PC-3 (cell line): ENCODE measurements around the gene AKAP8L. TPM values are rescaled to one million over a fixed set of nuclear protein-coding genes. Genes with fewer than 3 reads are reported as not detected.
A peak's percentile ranks its signal among the peaks of the same experiment; 100 is the strongest.

Experiments used
- ATAC-seq: fragments of 200-7000 bp; cut with Tn5 transposase; 2 replicates; pipeline ENCODE4 v1.9.1; 2020; ENCODE audit warnings: mild to moderate bottlenecking, moderate library complexity
- BruUV-seq: library from RNA; stranded (reverse); fragments of 400-500 nt; replicated peaks from 2 replicates; lab custom pipeline; 2021; lab: Mats Ljungman, UMichigan
- CTCF ChIA-PET: fragments of 300-600 bp; sonication (Branson Sonifier 250); formaldehyde crosslinking; loops from one replicate; lab custom pipeline; 2022; ENCODE audit warnings: antibody characterized with exemption; lab: Charles Lee
- POLR2A ChIA-PET: fragments of 300-600 bp; sonication (Branson Sonifier 250); formaldehyde crosslinking; loops from one replicate; lab custom pipeline; 2022; ENCODE audit warnings: antibody characterized with exemption; ENCODE audit not compliant: unreplicated experiment; lab: Charles Lee
- DNase-seq: peaks from one replicate; pipeline ENCODE4 v3.0.0-alpha.2; 2015
- H2AFZ ChIP-seq: fragments of 300-600 bp; sonication (generic); 2 replicates; pipeline ENCODE4 v1.6.0; 2016; ENCODE audit warnings: antibody characterized with exemption, low read length
- H3F3A ChIP-seq: fragments of 300-600 bp; sonication (generic); one replicate; pipeline ENCODE4 v1.6.0; 2017; ENCODE audit warnings: antibody characterized with exemption, low read length, control low read depth, mild to moderate bottlenecking; ENCODE audit not compliant: unreplicated experiment
- H3K27ac ChIP-seq: fragments of 300-600 bp; sonication (generic); 2 replicates; pipeline ENCODE4 v1.5.1; 2016; ENCODE audit warnings: mild to moderate bottlenecking, low read length
- H3K27me3 ChIP-seq: fragments of 300-600 bp; sonication (generic); 2 replicates; pipeline ENCODE4 v1.6.1; 2016; ENCODE audit warnings: low read length, mixed read lengths
- H3K36me3 ChIP-seq: fragments of 300-600 bp; sonication (generic); 2 replicates; pipeline ENCODE4 v1.6.1; 2016; ENCODE audit warnings: low read depth, mixed run types, low read length, mixed read lengths
- H3K4me1 ChIP-seq: fragments of 300-600 bp; sonication (generic); 2 replicates; pipeline ENCODE4 v1.5.1; 2016; ENCODE audit warnings: low read length; ENCODE audit not compliant: insufficient read depth
- H3K4me2 ChIP-seq: fragments of 300-600 bp; sonication (generic); 2 replicates; pipeline ENCODE4 v1.6.0; 2016; ENCODE audit warnings: low read length
- H3K4me3 ChIP-seq: fragments of 300-600 bp; sonication (generic); 2 replicates; pipeline ENCODE4 v1.5.1; 2016; ENCODE audit warnings: mild to moderate bottlenecking, low read length, mixed read lengths
- H3K79me2 ChIP-seq: fragments of 300-600 bp; sonication (generic); 2 replicates; pipeline ENCODE4 v1.6.1; 2017; ENCODE audit warnings: low read length, mixed read lengths
- H3K9ac ChIP-seq: fragments of 300-600 bp; sonication (generic); 2 replicates; pipeline ENCODE4 v1.6.0; 2016; ENCODE audit warnings: mild to moderate bottlenecking, low read length
- H3K9me2 ChIP-seq: fragments of 300-600 bp; sonication (generic); replicated peaks from 2 replicates; pipeline ENCODE4 v1.6.1; 2016; ENCODE audit warnings: mixed run types, low read length, mixed read lengths
- H3K9me3 ChIP-seq: fragments of 300-600 bp; sonication (generic); 2 replicates; pipeline ENCODE4 v1.6.1; 2016; ENCODE audit warnings: low read length, mixed read lengths
- H4K20me1 ChIP-seq: fragments of 300-600 bp; sonication (generic); 2 replicates; pipeline ENCODE4 v1.6.1; 2016; ENCODE audit warnings: low read length, mixed read lengths
- EZH2 ChIP-seq: fragments of 300-600 bp; sonication (generic); IDR thresholded peaks from one replicate; pipeline ENCODE4 v1.6.1; 2017; ENCODE audit warnings: antibody characterized with exemption, mild to moderate bottlenecking, low read length; ENCODE audit not compliant: unreplicated experiment
- EZH2phosphoT487 ChIP-seq: fragments of 300-600 bp; sonication (generic); IDR thresholded peaks from 2 replicates; pipeline ENCODE4 v1.6.1; 2018; ENCODE audit warnings: mild to moderate bottlenecking, antibody characterized with exemption, low read length, borderline replicate concordance
- intact Hi-C: fragments of 100-400 bp; cut with micrococcal nuclease; formaldehyde crosslinking; loops from 2 replicates; pipeline ENCODE4 v1.9.0; 2023
- total RNA-seq: library from RNA; depleted of rRNA; stranded (reverse); fragments of >200 nt; gene quantifications from 2 replicates; pipeline ENCODE4 v1.2.3, GENCODE V29; 2014
- TF ChIP-seq, protein P1 (sequence below): fragments of 300-600 bp; sonication (generic); conservative IDR thresholded peaks from 2 replicates; pipeline ENCODE4 v1.5.1; 2017; ENCODE audit warnings: antibody characterized with exemption, low read depth, mild to moderate bottlenecking, low read length

AKAP8L gene
- total RNA-seq, 1 experiment from 2014 or later, result 97.9 TPM

DNA sequence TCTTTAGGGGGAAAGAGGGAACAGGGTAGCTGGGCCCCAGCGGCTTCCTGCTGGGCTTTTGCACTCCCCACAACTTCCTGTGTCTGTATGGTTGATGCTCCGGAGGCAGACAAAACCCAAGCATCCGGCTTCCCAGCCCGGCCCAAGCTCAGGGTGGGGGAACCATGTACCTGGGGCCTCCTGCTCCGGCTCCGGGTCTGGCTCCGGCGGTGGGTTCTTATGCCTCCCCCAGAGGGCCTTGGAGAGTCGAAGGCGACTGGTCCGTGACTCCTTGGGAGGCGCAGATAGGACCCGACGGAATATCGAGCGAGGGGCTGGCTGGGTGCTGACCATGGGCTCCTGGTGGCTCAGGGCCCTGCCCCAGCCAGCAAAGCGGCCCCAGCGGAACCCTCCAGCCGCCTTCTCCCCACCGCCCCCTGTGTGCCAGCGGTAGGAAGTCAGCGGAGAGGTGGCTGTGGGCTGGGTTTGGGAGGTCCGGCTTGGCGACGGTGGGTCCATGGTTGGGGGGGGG, 45.1 kb upstream of the AKAP8L start:
- Histone ChIP-seq H3K4me2 (no peak overlapping the region), H3K79me2 (no peaks in the 10 kb centered on the region), H4K20me1 (no peaks in the 10 kb centered on the region; the same call in 1 of the 2 replicates), H3K9me2 (no peaks in the 10 kb centered on the region), H3K4me3 (no peak overlapping the region), H3K27ac (no peak overlapping the region), H3K36me3 (no peaks in the 10 kb centered on the region), H3K4me1 (peaks cover 14% of the 10 kb centered on the region), H3K27me3 (no peaks in the 10 kb centered on the region), H3K9me3 (no peaks in the 10 kb centered on the region), H2AFZ (no peak overlapping the region), H3K9ac (no peak overlapping the region), H3F3A (no peaks in the 10 kb centered on the region)
- BruUV-seq, result no TSS peak
- ChIA-PET POLR2A (no interaction called here), CTCF (interaction anchor here (1.0 kb wide), 1 partner anchor 12 kb away, joined by 6 read pairs; no protein-coding TSS in a partner anchor)
- DNase-seq (no peak), ATAC-seq (no peak)
- intact Hi-C loops, result no loop called here
- TF ChIP-seq EZH2 (no peak), EZH2phosphoT487 (no peak)
- TF ChIP-seq, protein P1, sequence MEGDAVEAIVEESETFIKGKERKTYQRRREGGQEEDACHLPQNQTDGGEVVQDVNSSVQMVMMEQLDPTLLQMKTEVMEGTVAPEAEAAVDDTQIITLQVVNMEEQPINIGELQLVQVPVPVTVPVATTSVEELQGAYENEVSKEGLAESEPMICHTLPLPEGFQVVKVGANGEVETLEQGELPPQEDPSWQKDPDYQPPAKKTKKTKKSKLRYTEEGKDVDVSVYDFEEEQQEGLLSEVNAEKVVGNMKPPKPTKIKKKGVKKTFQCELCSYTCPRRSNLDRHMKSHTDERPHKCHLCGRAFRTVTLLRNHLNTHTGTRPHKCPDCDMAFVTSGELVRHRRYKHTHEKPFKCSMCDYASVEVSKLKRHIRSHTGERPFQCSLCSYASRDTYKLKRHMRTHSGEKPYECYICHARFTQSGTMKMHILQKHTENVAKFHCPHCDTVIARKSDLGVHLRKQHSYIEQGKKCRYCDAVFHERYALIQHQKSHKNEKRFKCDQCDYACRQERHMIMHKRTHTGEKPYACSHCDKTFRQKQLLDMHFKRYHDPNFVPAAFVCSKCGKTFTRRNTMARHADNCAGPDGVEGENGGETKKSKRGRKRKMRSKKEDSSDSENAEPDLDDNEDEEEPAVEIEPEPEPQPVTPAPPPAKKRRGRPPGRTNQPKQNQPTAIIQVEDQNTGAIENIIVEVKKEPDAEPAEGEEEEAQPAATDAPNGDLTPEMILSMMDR, result no peak

- POLR2A ChIA-PET, result no interaction called here
- CTCF ChIA-PET, result no interaction called here
- DNase-seq, result no peak
- Histone ChIP-seq H3K9me3 (no peaks in the 10 kb centered on the region), H4K20me1 (no peaks in the 10 kb centered on the region), H3K27me3 (peaks cover 11% of the 10 kb centered on the region), H3K4me2 (no peak overlapping the region), H3K9me2 (no peaks in the 10 kb centered on the region), H3K9ac (no peak overlapping the region), H3K79me2 (no peaks in the 10 kb centered on the region), H3F3A (no peaks in the 10 kb centered on the region), H3K27ac (no peak overlapping the region), H3K36me3 (no peaks in the 10 kb centered on the region), H3K4me3 (no peak overlapping the region), H3K4me1 (peaks cover 8% of the 10 kb centered on the region), H2AFZ (no peak overlapping the region)
- no peak for TF ChIP-seq EZH2phosphoT487
- TF ChIP-seq, protein P1, result no peak
- TF ChIP-seq EZH2, result no peak
- ATAC-seq, result no peak
- intact Hi-C loops, result no loop called here
- no TSS peak for BruUV-seq
These were observed 42.9 kb upstream of the AKAP8L start for GRCh38 chr19:15461694-15462093.

GRCh38 chr19:15457701-15458484, 39.1 kb upstream of the AKAP8L start:
- no peaks in the 10 kb centered on the region for H3F3A ChIP-seq
- H3K36me3 ChIP-seq, result no peaks in the 10 kb centered on the region
- peaks cover 16% of the 10 kb centered on the region for H3K27me3 ChIP-seq
- no peaks in the 10 kb centered on the region for H3K9me3 ChIP-seq
- ATAC-seq (no peak), DNase-seq (no peak)
- no peak overlapping the region for H3K27ac ChIP-seq
- ChIA-PET CTCF (no interaction called here), POLR2A (no interaction called here)
- H3K79me2 ChIP-seq, result no peaks in the 10 kb centered on the region
- peaks cover 12% of the 10 kb centered on the region; the same call in 1 of the 2 replicates for H3K4me1 ChIP-seq
- H2AFZ ChIP-seq, result no peak overlapping the region
- H3K4me3 ChIP-seq, result no peak overlapping the region
- H3K4me2 ChIP-seq, result peak overlapping the region; percentile 75; the same call in 1 of the 2 replicates
- no peaks in the 10 kb centered on the region for H4K20me1 ChIP-seq
- TF ChIP-seq, protein P1, result no peak
- no peak for TF ChIP-seq EZH2phosphoT487
- no peak for TF ChIP-seq EZH2
- H3K9ac ChIP-seq, result no peak overlapping the region
- intact Hi-C loops, result loop anchor here (10.0 kb wide), 1 partner anchor 97 kb away; no protein-coding TSS in a partner anchor
- BruUV-seq, result no TSS peak
- no peaks in the 10 kb centered on the region for H3K9me2 ChIP-seq
